Measurements from ENCODE around the gene TRIM9. TPM values are rescaled to one million over a fixed set of nuclear protein-coding genes. Genes with fewer than 3 reads are reported as not detected.

TRIM9 gene
- total RNA-seq, 1 experiment from 2014 or later = 2.6 TPM

- no peak overlapping the region for H3K27ac ChIP-seq (ENCODE audit: low read length)
- no peak for ATAC-seq
- H3K9me3 ChIP-seq (ENCODE audit: low read length) = no peaks in the 10 kb centered on the region
- H3K27me3 ChIP-seq (ENCODE audit: low read length) = no peaks in the 10 kb centered on the region
- H3K36me3 ChIP-seq (ENCODE audit: low read depth, low read length) = no peaks in the 10 kb centered on the region
- H3K9ac ChIP-seq (ENCODE audit: low read length) = no peak overlapping the region
- 0 out of 2 replicates have a peak, but pooled peaks cover 4% of the 10 kb centered on the region for H3K9me2 ChIP-seq (replicated peaks; ENCODE audit: low read length)
- no peak overlapping the region for H3K4me3 ChIP-seq (ENCODE audit: low read length)
- no peaks in the 10 kb centered on the region for H3K4me1 ChIP-seq (ENCODE audit: insufficient read depth, low read length)
- BruUV-seq (replicated peaks) = no TSS peak
- no peaks in the 10 kb centered on the region for H3F3A ChIP-seq (ENCODE audit: low read length, unreplicated experiment)
- ChIA-PET POLR2A (ENCODE audit: unreplicated experiment) (interaction anchor here (0.6 kb wide), 1 partner anchor 125 kb away, joined by 5 read pairs; no protein-coding TSS in a partner anchor), CTCF (no interaction called here)
- no peak overlapping the region for H2AFZ ChIP-seq (ENCODE audit: low read length)
- no peak for DNase-seq
- no peaks in the 10 kb centered on the region for H3K79me2 ChIP-seq (ENCODE audit: low read length)
- no peak overlapping the region for H3K4me2 ChIP-seq (ENCODE audit: low read length)
- no peaks in the 10 kb centered on the region for H4K20me1 ChIP-seq (ENCODE audit: low read length)
- TF ChIP-seq EZH2 (IDR thresholded peaks at IDR 0.05; ENCODE audit: low read length, unreplicated experiment) (no peak), CTCF (conservative IDR thresholded peaks at IDR 0.05; ENCODE audit: low read depth, low read length) (no peak), EZH2phosphoT487 (IDR thresholded peaks at IDR 0.05; ENCODE audit: borderline replicate concordance, low read length) (no peak)
- intact Hi-C loops (cut with micrococcal nuclease) = no loop called here
These were observed 28.3 kb downstream of the TRIM9 start for GRCh38 chr14:51066576-51066975.

GRCh38 chr14:51059032-51059431, 35.9 kb downstream of the TRIM9 start:
- no peaks in the 10 kb centered on the region for H3K4me1 ChIP-seq (ENCODE audit: insufficient read depth, low read length)
- no peak overlapping the region for H2AFZ ChIP-seq (ENCODE audit: low read length)
- no peaks in the 10 kb centered on the region for H3F3A ChIP-seq (ENCODE audit: low read length, unreplicated experiment)
- no peaks in the 10 kb centered on the region for H3K36me3 ChIP-seq (ENCODE audit: low read depth, low read length)
- no peaks in the 10 kb centered on the region for H4K20me1 ChIP-seq (ENCODE audit: low read length)
- no peaks in the 10 kb centered on the region for H3K9me3 ChIP-seq (ENCODE audit: low read length)
- DNase-seq = no peak
- no peaks in the 10 kb centered on the region for H3K27me3 ChIP-seq (ENCODE audit: low read length)
- intact Hi-C loops (cut with micrococcal nuclease) = no loop called here
- no peak for TF ChIP-seq EZH2 (IDR thresholded peaks at IDR 0.05; ENCODE audit: low read length, unreplicated experiment)
- TF ChIP-seq EZH2phosphoT487 (IDR thresholded peaks at IDR 0.05; ENCODE audit: borderline replicate concordance, low read length) = no peak
- TF ChIP-seq CTCF (conservative IDR thresholded peaks at IDR 0.05; ENCODE audit: low read depth, low read length) = no peak
- no peak overlapping the region for H3K4me2 ChIP-seq (ENCODE audit: low read length)
- ChIA-PET CTCF (no interaction called here), POLR2A (ENCODE audit: unreplicated experiment) (no interaction called here)
- BruUV-seq (replicated peaks) = no TSS peak
- no peak for ATAC-seq
- no peak overlapping the region for H3K27ac ChIP-seq (ENCODE audit: low read length)
- no peaks in the 10 kb centered on the region; the same call in 1 of the 2 replicates for H3K9me2 ChIP-seq (replicated peaks; ENCODE audit: low read length)
- H3K79me2 ChIP-seq (ENCODE audit: low read length) = no peaks in the 10 kb centered on the region
- no peak overlapping the region for H3K9ac ChIP-seq (ENCODE audit: low read length)
- H3K4me3 ChIP-seq (ENCODE audit: low read length) = no peak overlapping the region

GRCh38 chr14:51058382-51058781, 36.5 kb downstream of the TRIM9 start:
- Histone ChIP-seq H3K4me3 (ENCODE audit: low read length) (no peak overlapping the region), H3K4me1 (ENCODE audit: insufficient read depth, low read length) (no peaks in the 10 kb centered on the region), H2AFZ (ENCODE audit: low read length) (no peak overlapping the region), H3F3A (ENCODE audit: low read length, unreplicated experiment) (no peaks in the 10 kb centered on the region), H4K20me1 (ENCODE audit: low read length) (no peaks in the 10 kb centered on the region), H3K27me3 (ENCODE audit: low read length) (no peaks in the 10 kb centered on the region), H3K27ac (ENCODE audit: low read length) (no peak overlapping the region), H3K9me2 (replicated peaks; ENCODE audit: low read length) (no peaks in the 10 kb centered on the region; the same call in 1 of the 2 replicates), H3K36me3 (ENCODE audit: low read depth, low read length) (no peaks in the 10 kb centered on the region), H3K9ac (ENCODE audit: low read length) (no peak overlapping the region), H3K79me2 (ENCODE audit: low read length) (no peaks in the 10 kb centered on the region), H3K9me3 (ENCODE audit: low read length) (no peaks in the 10 kb centered on the region), H3K4me2 (ENCODE audit: low read length) (no peak overlapping the region)
- POLR2A ChIA-PET (ENCODE audit: unreplicated experiment) = no interaction called here
- CTCF ChIA-PET = no interaction called here
- no peak for ATAC-seq
- TF ChIP-seq EZH2 (IDR thresholded peaks at IDR 0.05; ENCODE audit: low read length, unreplicated experiment) (no peak), EZH2phosphoT487 (IDR thresholded peaks at IDR 0.05; ENCODE audit: borderline replicate concordance, low read length) (no peak), CTCF (conservative IDR thresholded peaks at IDR 0.05; ENCODE audit: low read depth, low read length) (no peak)
- intact Hi-C loops (cut with micrococcal nuclease) = no loop called here
- no TSS peak for BruUV-seq (replicated peaks)
- DNase-seq = no peak
